ENCODE data around the gene NCBP1. TPM values are rescaled to one million over a fixed set of nuclear protein-coding genes. Genes with fewer than 3 reads are reported as not detected.

NCBP1 gene
- total and polyA plus RNA-seq, 7 donors, result 7.1 to 22.1 (median 14.6) TPM

- intact Hi-C loops (cut with DNase I), result no loop called here
- Histone ChIP-seq H3K4me3 (no peak overlapping the region), H3K4me1 (peaks cover 29% of the 10 kb centered on the region), H3K27me3 (ENCODE audit: insufficient read depth in 3 of 3, low read length in 2 of 3) (no peaks in the 10 kb centered on the region), H3K27ac (no peak overlapping the region), H3K9me3 (no peaks in the 10 kb centered on the region), H3K36me3 (ENCODE audit: insufficient read depth in 1 of 2, low read depth in 1 of 2) (peaks cover 12 to 85% of the 10 kb centered on the region in 2 donors)
- no peak for DNase-seq
- TF ChIP-seq CTCF (IDR thresholded peaks at IDR 0.05), result no peak
- WGBS, 3 donors, result 94 to 100% (median 99%) methylated on average over 1 of the region's 1 CpG
- ATAC-seq, result no peak
Observed at GRCh38 chr9:97623946-97624345, 9.7 kb upstream of the NCBP1 start.

- 30 to 49% (median 38%) methylated on average over 3 of the region's 3 CpGs for WGBS, 3 donors
- Histone ChIP-seq H3K36me3 (ENCODE audit: insufficient read depth in 1 of 2, low read depth in 1 of 2) (peaks cover 10 to 68% of the 10 kb centered on the region in 2 donors), H3K4me3 (no peak overlapping the region), H3K4me1 (peaks cover 40% of the 10 kb centered on the region), H3K9me3 (no peaks in the 10 kb centered on the region), H3K27ac (peak overlapping the region; percentile 51), H3K27me3 (ENCODE audit: insufficient read depth in 3 of 3, low read length in 2 of 3) (no peaks in the 10 kb centered on the region)
- peak in 3 of 4 donors; percentile 49 to 83 (median 75) for ATAC-seq
- TF ChIP-seq CTCF (IDR thresholded peaks at IDR 0.05), result no peak
- no peak for DNase-seq
- intact Hi-C loops (cut with DNase I), result no loop called here
Observed at GRCh38 chr9:97625620-97626019, 8.0 kb upstream of the NCBP1 start.

GRCh38 chr9:97627624-97628023 is 6.0 kb upstream of the NCBP1 start:
- Histone ChIP-seq H3K36me3 (ENCODE audit: insufficient read depth in 1 of 2, low read depth in 1 of 2) (peaks cover 6 to 48% of the 10 kb centered on the region in 2 donors), H3K27me3 (ENCODE audit: insufficient read depth in 3 of 3, low read length in 2 of 3) (no peaks in the 10 kb centered on the region), H3K9me3 (no peaks in the 10 kb centered on the region), H3K4me1 (peaks cover 52% of the 10 kb centered on the region), H3K4me3 (no peak overlapping the region), H3K27ac (no peak overlapping the region)
- WGBS, 3 donors, result 74 to 84% (median 77%) methylated on average over 5 of the region's 5 CpGs
- intact Hi-C loops (cut with DNase I), result no loop called here
- no peak for DNase-seq
- ATAC-seq, result no peak
- TF ChIP-seq CTCF (IDR thresholded peaks at IDR 0.05), result no peak

GRCh38 chr9:97628668-97629067 is 5.0 kb upstream of the NCBP1 start:
- Histone ChIP-seq H3K4me1 (peaks cover 52% of the 10 kb centered on the region), H3K27me3 (ENCODE audit: insufficient read depth in 3 of 3, low read length in 2 of 3) (no peaks in the 10 kb centered on the region), H3K4me3 (no peak overlapping the region), H3K36me3 (ENCODE audit: insufficient read depth in 1 of 2, low read depth in 1 of 2) (peaks cover 6 to 38% of the 10 kb centered on the region in 2 donors), H3K27ac (no peak overlapping the region), H3K9me3 (no peaks in the 10 kb centered on the region)
- 67 to 75% (median 74%) methylated on average over 3 of the region's 3 CpGs for WGBS, 3 donors
- no peak for TF ChIP-seq CTCF (IDR thresholded peaks at IDR 0.05)
- DNase-seq, result no peak
- ATAC-seq, result no peak
- intact Hi-C loops (cut with DNase I), result no loop called here

GRCh38 chr9:97629156-97629555 is 4.5 kb upstream of the NCBP1 start:
- ATAC-seq, result no peak
- H3K27ac ChIP-seq, result peak overlapping the region; percentile 30
- peaks cover 52% of the 10 kb centered on the region for H3K4me1 ChIP-seq

More at GRCh38 chr9:97629156-97629555, 4.5 kb upstream of the NCBP1 start:
- no peak for DNase-seq
- Histone ChIP-seq H3K9me3 (no peaks in the 10 kb centered on the region), H3K27me3 (ENCODE audit: insufficient read depth in 3 of 3, low read length in 2 of 3) (no peaks in the 10 kb centered on the region), H3K4me3 (no peak overlapping the region), H3K36me3 (ENCODE audit: insufficient read depth in 1 of 2, low read depth in 1 of 2) (peaks cover 6 to 33% of the 10 kb centered on the region in 2 donors)
- intact Hi-C loops (cut with DNase I), result no loop called here
- no peak for TF ChIP-seq CTCF (IDR thresholded peaks at IDR 0.05)

All from psoas muscle (tissue), 8 donors.